ENCODE measurements around the gene DNAJB6. TPM values are rescaled to one million over a fixed set of nuclear protein-coding genes. Genes with fewer than 3 reads are reported as not detected.

DNAJB6 gene
- total RNA-seq, 1 experiment from 2014 or later, result 82.5 TPM

DNA sequence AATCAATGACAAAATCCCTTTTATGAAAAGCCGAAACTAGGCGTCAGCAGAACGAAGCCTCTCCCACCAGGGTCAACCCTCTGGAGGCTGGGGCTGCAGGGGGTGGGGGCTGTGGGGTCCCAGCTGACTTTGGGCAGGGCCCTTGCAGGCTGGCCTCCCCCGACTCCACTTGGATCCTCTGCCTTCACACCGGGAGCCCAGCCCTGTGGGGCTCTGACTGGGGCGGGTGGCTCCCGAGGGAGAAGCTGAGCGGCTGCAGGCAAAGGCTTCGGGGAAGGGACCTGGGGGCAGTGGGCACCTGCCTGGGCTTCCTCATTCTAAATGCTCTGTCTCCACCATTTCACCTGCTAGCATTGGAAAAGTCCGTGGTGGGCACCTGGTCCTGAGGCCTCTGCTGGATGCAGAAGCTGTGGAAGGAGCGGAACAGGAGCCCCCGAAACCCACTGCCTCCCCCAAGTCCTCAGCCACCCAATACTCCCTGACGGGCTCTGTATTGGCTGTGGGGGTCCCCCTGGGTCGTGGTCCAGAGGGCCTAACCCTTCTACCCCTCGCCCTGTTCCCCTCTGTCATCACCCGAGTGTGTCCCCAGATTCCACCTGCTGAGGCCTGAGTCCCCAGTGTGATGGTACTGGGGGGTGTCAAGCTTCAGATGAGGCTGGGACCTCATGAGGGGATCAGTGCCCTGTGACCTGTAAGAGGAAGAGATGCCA, 108.6 kb downstream of the DNAJB6 start:
- Histone ChIP-seq H3K9me3 (ENCODE audit: control insufficient read depth in 1 of 2, insufficient read depth in 1 of 2, low read depth in 1 of 2, low read length in 2 of 2) (no peaks in the 10 kb centered on the region), H3K79me2 (ENCODE audit: insufficient read depth, low read length) (no peaks in the 10 kb centered on the region), H2AFZ (ENCODE audit: low read depth, low read length, poor library complexity, severe bottlenecking) (no peak overlapping the region), H3K9ac (ENCODE audit: low read length) (no peak overlapping the region), H3K4me1 (ENCODE audit: control insufficient read depth in 1 of 2, insufficient read depth in 2 of 2, low read length in 2 of 2) (no peaks in the 10 kb centered on the region), H3K27me3 (ENCODE audit: insufficient read depth, low read length) (no peaks in the 10 kb centered on the region), H3K4me3 (replicated peaks in 1 of 2; ENCODE audit: low read depth in 1 of 2, low read length in 2 of 2) (no peak overlapping the region), H3K27ac (ENCODE audit: low read depth, low read length) (no peak overlapping the region), H4K20me1 (ENCODE audit: insufficient read depth) (no peaks in the 10 kb centered on the region), H3K36me3 (ENCODE audit: control insufficient read depth in 1 of 2, insufficient read depth in 2 of 2, low read length in 2 of 2) (no peaks in the 10 kb centered on the region), H3K4me2 (ENCODE audit: low read length) (no peak overlapping the region), H3K9me2 (ENCODE audit: insufficient read depth) (no peaks in the 10 kb centered on the region)
- BruUV-seq (replicated peaks), result no TSS peak
- POLR2A ChIA-PET, result no interaction called here
- no peak for ATAC-seq
- RAD21 ChIA-PET (ENCODE audit: low non-redundant PET in 1 of 2, low total read pairs in 2 of 2, uncharacterized antibody in 2 of 2, unreplicated experiment in 2 of 2), result no interaction called here
- intact Hi-C loops (cut with micrococcal nuclease), result no loop called here
- CTCF ChIA-PET, result no interaction called here
- no peak for DNase-seq (ENCODE audit: low read depth, low spot score)
- TF ChIP-seq FOSL1 (IDR thresholded peaks at IDR 0.05; ENCODE audit: low read depth) (no peak), EGR1 (IDR thresholded peaks at IDR 0.05; ENCODE audit: low read depth) (no peak)
- TF ChIP-seq, protein P1, sequence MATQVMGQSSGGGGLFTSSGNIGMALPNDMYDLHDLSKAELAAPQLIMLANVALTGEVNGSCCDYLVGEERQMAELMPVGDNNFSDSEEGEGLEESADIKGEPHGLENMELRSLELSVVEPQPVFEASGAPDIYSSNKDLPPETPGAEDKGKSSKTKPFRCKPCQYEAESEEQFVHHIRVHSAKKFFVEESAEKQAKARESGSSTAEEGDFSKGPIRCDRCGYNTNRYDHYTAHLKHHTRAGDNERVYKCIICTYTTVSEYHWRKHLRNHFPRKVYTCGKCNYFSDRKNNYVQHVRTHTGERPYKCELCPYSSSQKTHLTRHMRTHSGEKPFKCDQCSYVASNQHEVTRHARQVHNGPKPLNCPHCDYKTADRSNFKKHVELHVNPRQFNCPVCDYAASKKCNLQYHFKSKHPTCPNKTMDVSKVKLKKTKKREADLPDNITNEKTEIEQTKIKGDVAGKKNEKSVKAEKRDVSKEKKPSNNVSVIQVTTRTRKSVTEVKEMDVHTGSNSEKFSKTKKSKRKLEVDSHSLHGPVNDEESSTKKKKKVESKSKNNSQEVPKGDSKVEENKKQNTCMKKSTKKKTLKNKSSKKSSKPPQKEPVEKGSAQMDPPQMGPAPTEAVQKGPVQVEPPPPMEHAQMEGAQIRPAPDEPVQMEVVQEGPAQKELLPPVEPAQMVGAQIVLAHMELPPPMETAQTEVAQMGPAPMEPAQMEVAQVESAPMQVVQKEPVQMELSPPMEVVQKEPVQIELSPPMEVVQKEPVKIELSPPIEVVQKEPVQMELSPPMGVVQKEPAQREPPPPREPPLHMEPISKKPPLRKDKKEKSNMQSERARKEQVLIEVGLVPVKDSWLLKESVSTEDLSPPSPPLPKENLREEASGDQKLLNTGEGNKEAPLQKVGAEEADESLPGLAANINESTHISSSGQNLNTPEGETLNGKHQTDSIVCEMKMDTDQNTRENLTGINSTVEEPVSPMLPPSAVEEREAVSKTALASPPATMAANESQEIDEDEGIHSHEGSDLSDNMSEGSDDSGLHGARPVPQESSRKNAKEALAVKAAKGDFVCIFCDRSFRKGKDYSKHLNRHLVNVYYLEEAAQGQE (IDR thresholded peaks at IDR 0.05; ENCODE audit: low read depth), result no peak

DNA sequence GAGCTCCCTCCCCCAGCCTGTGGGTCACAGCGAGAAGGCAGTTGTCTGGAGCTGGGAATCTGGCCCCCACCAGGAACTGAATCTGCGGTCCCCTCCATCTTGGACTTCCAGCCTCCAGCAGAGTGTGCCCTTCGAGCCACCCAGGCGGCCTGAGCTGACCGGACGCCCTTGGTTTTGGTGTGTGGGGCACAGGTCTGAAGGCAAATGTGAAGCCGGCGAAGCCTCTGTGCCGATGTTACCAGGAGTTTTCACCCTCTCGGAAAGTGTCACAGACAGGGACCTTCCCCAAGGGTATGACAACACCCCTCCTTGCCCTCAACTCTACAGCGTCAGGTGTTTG, 109.1 kb downstream of the DNAJB6 start:
- H3K27me3 ChIP-seq (ENCODE audit: insufficient read depth, low read length), result no peaks in the 10 kb centered on the region
- DNase-seq (ENCODE audit: low read depth, low spot score), result no peak
- TF ChIP-seq ELF1 (IDR thresholded peaks at IDR 0.05; ENCODE audit: borderline replicate concordance, low read depth) (no peak), SIN3A (IDR thresholded peaks at IDR 0.05; ENCODE audit: low read depth) (no peak), ATF3 (IDR thresholded peaks at IDR 0.05) (no peak), CBX3 (IDR thresholded peaks at IDR 0.05; ENCODE audit: low read depth) (no peak), JUND (IDR thresholded peaks at IDR 0.05) (no peak), POLR2AphosphoS5 (IDR thresholded peaks at IDR 0.05; ENCODE audit: low read depth, low read length) (no peak), EGR1 (IDR thresholded peaks at IDR 0.05; ENCODE audit: low read depth) (no peak), ZFX (IDR thresholded peaks at IDR 0.05) (no peak), YY1 (IDR thresholded peaks at IDR 0.05; ENCODE audit: extremely low read depth, insufficient replicate concordance, low read depth, low read length) (no peak), SP1 (IDR thresholded peaks at IDR 0.05; ENCODE audit: low read depth) (no peak), ZBTB33 (IDR thresholded peaks at IDR 0.05; ENCODE audit: extremely low read depth, insufficient replicate concordance, low read length) (no peak), EZH2phosphoT487 (IDR thresholded peaks at IDR 0.05; ENCODE audit: borderline replicate concordance) (no peak), TCF7L2 (IDR thresholded peaks at IDR 0.05; ENCODE audit: borderline replicate concordance, extremely low read depth, insufficient read depth, insufficient read length) (no peak), RAD21 (IDR thresholded peaks at IDR 0.05; ENCODE audit: low read depth) (no peak)
- no peaks in the 10 kb centered on the region for H3K4me1 ChIP-seq (ENCODE audit: control insufficient read depth in 1 of 2, insufficient read depth in 2 of 2, low read length in 2 of 2)
- H2AFZ ChIP-seq (ENCODE audit: low read depth, low read length, poor library complexity, severe bottlenecking), result no peak overlapping the region
- H3K36me3 ChIP-seq (ENCODE audit: control insufficient read depth in 1 of 2, insufficient read depth in 2 of 2, low read length in 2 of 2), result no peaks in the 10 kb centered on the region
- CTCF ChIA-PET, result no interaction called here
- no peaks in the 10 kb centered on the region for H3K9me3 ChIP-seq (ENCODE audit: control insufficient read depth in 1 of 2, insufficient read depth in 1 of 2, low read depth in 1 of 2, low read length in 2 of 2)
- H3K9ac ChIP-seq (ENCODE audit: low read length), result no peak overlapping the region
- intact Hi-C loops (cut with micrococcal nuclease), result no loop called here
- no peak for ATAC-seq
- H3K27ac ChIP-seq (ENCODE audit: low read depth, low read length), result no peak overlapping the region
- H3K9me2 ChIP-seq (ENCODE audit: insufficient read depth), result no peaks in the 10 kb centered on the region
- POLR2A ChIA-PET, result no interaction called here
- BruUV-seq (replicated peaks), result no TSS peak
- H3K79me2 ChIP-seq (ENCODE audit: insufficient read depth, low read length), result no peaks in the 10 kb centered on the region
- no peak overlapping the region for H3K4me3 ChIP-seq (replicated peaks in 1 of 2; ENCODE audit: low read depth in 1 of 2, low read length in 2 of 2)
- H4K20me1 ChIP-seq (ENCODE audit: insufficient read depth), result no peaks in the 10 kb centered on the region
- H3K4me2 ChIP-seq (ENCODE audit: low read length), result no peak overlapping the region
- RAD21 ChIA-PET (ENCODE audit: low non-redundant PET in 1 of 2, low total read pairs in 2 of 2, uncharacterized antibody in 2 of 2, unreplicated experiment in 2 of 2), result no interaction called here
